HPDE6-E6E7 (cell line): ENCODE results near the gene RAB40B.
"Not testable (repeated sequence)": the region's sequence is repeated elsewhere in the genome, so short reads cannot be mapped to it uniquely, and the experiment has no call there.

ENCODE experiments used
- DNase-seq: peaks from one replicate; pipeline ENCODE4 v3.0.0; 2011; ENCODE audit warnings: missing footprints; ENCODE audit errors: extremely low spot score

The RAB40B gene, protein sequence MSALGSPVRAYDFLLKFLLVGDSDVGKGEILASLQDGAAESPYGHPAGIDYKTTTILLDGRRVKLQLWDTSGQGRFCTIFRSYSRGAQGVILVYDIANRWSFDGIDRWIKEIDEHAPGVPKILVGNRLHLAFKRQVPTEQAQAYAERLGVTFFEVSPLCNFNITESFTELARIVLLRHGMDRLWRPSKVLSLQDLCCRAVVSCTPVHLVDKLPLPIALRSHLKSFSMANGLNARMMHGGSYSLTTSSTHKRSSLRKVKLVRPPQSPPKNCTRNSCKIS

DNA sequence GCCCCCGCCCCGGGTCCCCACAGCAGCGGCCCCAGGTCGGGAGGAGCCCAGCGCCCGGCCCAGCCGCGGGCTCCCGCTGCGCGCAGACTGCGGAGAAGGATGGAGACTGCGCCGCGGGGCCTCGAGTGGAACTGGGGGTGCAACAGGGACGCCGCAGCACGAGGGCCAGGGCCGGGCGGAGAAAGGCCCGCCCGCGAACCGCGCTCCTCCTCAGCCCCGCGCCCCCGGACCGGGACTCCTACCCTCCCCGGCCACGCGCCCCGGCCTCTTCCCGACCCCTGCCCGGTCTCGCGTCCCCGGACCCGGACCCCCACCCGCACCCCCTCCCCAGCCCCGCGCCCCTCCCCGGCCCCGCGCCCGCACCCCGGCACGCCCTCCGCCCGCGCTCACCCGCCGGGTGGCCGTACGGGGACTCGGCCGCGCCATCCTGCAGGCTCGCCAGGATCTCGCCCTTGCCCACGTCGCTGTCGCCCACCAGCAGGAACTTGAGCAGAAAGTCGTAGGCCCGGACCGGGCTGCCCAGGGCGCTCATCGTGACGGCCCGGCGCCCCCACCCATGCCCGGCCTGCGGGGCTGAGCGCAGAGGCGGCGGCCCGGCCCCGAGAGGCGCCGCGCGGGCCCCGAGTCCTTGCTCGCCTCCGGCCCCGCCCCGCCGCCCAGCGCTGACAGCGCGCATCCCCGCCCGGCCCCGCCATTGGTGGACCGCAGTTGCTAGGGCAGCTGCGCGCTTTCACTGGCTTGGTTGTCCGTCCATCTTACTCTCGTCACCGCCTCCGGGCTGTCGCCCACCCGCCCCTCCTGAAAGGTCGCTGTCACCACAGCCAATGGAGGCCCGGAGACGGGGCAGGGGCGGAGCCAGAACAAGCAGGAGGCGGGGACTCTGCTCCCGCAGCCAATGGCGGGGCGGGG is at the start of gene RAB40B:
RAB40B (minus strand) TSS at position 634 of the 909 bp plus-strand sequence; CDS start at position 532, 102 bp downstream.
- DNase-seq: peak; percentile 100

DNA sequence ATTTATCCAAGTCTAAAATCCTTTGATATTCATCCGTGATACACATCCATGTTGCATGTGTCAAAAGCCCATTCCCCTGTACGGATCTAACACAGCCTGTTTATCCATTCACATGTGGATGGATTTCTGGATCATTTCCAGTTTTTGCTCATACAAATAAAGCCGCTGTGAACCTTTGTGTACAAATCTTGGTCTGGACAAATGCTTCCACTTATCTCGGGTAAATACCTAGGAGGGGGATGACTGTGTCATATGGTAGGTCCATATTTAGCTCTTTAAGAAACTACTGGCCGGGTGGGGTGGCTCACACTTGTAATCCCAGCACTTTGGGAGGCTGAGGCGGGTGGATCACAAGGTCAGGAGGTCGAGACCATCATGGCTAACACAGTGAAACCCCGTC is 47.0 kb upstream of the RAB40B start:
- no peak for DNase-seq

DNA sequence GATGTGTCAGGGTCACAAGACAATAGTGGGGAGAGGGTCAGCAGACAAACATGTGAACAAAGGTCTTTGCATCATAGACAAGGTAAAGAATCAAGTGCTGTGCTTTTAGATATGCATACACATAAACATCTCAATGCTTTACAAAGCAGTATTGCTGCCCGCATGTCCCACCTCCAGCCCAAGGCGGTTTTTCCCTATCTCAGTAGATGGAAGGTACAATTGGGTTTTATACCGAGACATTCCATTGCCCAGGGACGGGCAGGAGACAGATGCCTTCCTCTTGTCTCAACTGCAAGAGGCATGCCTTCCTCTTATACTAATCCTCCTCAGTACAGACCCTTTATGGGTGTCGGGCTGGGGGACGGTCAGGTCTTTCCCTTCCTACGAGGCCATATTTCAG is 46.2 kb upstream of the RAB40B start:
- DNase-seq: not testable (repeated sequence)

DNA sequence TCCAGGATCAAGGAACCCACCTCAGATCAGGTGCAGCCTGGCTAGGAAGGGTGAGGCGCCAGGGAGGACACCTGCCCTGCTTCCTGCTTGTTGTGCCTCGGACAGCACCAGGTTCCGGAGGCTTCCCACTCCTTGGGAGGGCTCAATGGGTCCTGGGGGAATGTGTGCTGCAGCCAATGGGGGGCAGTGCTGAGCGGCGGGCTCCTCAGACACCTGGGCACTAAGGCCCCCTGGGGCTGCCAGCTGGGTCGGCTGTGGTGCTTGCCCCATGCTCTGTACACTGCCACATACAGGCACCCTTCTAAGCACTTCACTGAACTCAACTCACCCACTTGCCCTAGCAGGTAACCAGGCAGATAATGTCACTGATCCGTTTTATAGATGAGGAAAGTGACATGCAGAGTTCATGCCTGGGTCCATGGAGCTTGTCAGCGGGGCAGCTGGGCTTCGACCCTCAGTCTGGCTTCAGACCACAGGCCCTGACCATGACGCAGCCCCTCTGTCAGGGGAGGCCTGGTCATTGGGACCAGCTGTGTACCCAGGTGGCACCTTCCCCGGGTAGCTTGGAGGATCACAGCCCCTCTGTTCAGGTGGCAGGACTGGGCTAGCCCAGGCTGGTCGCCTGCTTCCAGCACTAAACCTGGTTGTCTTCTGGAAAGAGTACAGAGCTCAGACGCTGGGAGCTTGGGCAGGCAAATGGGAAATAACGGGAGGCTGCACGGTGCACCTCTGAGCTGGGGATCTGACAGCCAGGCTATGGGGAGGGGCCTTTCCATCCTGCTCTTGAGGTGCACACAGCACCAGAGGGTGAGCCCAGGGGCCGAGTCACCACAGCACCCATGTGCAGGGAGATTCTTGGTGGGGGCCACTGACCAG is 45.1 kb upstream of the RAB40B start:
- DNase-seq: no peak

DNA sequence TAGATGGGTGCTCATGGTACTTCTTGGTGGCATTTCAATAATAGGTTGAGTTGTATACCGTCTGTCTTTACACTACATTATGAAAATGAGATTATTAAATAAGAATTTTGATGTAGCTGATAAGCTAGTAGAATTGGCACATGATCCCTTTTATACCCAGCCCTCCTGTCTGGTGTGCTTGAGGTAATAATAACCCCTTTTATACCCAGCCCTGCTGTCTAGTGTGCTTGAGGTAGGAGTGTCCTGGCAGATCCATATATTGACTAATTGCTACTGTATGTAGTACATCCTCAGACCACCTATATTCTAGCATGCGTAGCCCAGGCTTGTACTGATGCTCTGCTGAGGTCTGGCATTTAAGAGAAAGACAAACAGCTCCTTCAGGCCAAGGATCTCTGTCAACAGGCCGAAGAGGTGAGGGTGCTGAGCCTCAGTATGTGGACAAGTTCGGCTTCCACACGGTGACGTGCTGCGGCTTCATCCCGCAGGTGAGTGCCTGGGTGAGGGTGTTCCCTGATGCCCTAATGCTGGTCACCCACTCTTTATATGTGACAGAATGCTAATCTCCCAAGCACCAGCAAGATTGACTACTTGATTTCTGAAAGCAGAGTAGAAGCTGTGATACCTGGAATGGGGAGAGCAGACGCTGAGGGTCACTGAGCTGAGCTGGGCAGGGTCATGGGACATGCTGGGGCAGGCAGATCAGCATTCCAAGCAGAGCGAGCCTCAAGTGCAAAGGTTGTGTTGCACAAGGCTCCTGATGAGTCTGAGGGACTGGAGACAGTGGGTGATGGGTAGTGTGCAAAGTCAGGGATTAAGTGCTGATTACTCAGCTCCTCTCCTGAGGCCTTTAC is 42.6 kb upstream of the RAB40B start:
- DNase-seq: no peak

DNA sequence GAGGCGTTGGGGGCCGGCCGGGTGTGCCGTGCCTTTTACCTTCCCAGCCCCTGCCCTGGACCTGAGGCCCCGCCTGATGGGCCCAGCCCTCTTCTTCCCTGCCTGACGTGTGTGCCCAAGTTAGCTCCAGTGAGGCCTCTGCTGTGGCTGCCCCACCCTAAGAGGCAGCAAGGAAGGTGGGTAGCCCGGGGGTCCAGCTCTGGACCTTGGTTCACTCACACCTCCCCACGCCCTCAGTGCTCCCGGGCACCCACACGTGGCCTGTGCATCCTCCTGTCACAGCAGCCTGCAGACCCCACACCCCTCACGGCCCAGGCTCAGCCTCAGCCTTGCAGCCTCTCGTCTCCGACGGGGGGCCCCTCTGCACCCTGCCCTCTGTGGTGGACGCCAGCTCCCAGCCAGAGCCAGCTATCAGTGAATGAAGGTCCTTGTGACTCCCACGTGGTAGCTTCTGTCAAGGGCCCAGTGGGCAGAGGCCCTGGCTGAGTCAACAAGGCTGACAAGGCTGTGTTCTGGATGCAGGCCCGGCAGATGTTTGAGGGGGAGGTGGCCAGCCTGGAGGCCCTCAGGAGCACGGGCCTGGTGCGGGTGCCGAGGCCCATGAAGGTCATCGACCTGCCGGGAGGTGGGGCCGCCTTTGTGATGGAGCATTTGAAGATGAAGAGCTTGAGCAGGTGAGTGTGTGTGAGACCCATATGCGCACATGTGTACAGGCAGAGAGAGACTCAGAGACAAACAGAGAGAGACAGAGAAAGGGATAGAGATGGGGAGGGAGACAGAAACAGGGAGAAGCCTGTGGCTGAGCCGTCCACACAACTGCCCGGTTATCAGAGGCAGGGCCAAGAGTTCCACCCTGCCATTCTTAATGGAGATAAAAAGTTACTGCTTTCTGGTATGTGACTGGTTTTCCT is 39.7 kb upstream of the RAB40B start:
- DNase-seq: no peak

DNA sequence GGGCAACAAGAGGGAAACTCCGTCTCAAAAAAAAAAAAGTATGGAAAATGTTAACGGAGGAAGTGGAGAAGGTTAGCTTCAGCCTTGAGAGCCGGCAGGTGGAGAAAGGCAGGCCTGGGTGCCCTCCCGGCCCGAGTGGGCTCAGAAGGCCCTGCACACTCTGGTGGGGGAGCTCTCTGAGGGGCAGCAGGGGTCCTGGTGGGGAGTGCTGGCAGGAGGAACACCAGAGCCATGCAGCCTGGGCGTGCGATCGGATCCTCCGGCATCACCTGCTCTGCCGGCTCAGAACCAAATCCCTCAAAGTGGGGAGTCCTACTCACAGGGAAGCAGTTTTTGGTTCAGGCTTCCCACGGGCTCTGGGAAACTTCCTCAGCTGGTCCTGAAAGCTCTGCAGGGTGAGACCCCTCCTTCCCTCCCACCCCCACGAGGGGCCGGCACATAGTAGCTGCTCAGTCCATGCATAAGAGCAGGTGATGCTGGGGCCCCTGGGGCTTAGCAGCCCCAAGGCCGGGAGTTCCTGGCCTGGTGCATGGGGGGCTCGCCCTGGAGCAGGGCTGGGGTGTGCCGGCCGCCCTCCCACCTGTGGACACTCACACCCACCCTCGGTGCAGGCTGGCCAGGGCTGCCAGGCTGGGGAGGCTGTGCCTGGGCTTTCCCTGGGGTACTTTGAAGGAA is 38.1 kb upstream of the RAB40B start:
- DNase-seq: no peak

DNA sequence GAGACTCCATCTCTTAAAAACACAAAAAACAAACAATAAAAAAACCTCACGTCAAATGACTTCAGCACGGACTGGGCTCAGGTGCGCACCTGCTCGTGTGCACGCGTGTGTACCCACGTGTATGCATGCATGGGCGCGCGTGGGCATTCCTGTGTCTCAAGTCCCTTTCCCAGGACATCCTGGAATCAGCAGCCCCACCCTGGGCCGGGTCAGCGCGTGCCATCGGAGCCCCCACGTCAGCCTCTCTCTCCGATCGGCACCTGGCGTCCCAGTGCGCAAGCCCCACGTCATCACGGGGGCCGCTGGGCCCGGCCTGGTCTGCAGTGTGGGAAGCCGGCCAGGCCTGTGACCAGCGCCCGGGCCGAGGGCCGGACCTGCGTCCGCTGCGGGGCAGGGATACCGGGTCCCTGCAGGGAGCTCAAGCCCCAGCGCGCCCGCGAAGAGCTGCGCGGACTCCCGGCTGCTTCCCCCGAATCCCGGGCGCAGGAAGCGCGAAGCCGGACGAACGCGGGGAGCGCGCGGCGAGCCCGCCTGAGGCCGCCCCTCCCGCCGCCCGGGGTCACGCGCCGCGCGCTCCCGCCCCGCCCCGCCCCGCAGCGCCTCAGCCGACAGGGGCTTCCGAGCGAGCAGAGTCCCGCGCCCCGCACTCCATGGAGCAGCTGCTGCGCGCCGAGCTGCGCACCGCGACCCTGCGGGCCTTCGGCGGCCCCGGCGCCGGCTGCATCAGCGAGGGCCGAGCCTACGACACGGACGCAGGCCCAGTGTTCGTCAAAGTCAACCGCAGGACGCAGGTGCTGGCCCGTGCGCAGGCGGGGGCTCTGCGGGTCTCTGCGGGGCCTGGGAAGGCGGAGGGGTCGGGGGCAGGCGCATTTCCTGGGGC is 36.7 kb upstream of the RAB40B start, which contains the start of gene FN3K:
FN3K (plus strand) TSS at position 629 of the 880 bp plus-strand sequence; CDS start at position 651, 22 bp downstream.
- DNase-seq: peak; percentile 61

DNA sequence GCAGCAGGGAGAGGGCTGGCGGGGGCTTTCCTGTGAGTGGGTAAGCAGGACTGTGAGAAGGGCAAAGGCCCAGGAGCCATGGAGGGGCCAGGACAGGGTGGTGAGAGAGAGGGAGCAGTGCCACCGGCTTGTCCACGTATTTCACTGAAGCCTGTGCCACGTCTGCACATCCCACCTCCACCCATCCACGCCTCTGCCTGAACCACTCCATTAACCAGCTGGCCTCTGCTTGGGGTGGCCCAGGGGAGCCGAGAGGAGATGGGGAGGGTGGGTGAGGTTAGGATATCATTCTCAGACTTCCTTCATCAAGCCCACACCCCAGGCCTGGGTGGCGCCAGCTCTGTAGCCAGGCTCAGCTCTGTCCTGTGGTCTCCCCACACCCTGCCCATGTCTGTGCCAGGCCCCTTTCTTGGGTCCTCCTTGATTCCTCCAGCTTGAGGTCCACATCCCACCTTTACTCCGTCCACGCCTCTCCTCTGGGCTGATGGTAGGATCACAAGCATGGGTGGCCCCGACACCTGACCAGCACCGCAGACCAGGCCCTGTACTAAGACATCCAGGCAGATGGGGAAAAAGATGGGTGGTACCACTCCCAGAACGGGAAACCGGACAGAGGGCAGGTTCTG is 33.7 kb upstream of the RAB40B start:
- no peak for DNase-seq

DNA sequence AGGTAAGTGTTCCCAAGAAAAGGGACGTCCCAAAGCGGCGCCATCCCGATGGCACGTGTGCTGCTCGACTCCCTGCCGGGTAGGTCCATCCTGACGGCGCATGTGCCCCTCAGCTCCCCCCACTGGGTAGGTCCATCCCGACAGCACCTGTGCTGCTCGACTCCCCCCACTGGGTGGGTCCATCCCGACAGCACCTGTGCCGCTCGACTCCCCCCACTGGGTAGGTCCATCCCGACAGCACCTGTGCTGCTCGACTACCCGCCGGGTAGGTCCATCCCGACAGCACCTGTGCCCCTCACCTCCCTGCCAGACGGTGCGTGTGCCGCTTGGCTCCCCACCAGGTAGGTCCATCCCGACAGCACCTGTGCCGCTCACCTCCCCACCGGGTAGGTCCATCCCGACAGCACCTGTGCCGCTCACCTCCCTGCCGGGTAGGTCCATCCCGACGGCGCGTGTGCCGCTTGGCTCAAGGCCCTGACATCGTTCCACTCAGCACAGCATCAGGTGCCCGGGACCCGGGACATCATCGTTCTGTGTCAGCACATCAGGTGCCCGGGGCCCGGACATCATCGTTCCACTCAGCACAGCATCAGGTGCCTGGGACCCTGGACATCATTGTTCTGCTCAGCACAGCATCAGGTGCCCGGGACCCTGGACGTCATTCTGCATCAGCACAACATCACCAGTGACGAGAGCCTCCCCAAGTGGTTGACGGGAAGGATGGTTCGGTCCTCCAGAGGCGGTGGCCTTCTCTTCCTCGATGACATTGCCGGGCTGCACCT is 31.2 kb upstream of the RAB40B start:
- DNase-seq: no peak

DNA sequence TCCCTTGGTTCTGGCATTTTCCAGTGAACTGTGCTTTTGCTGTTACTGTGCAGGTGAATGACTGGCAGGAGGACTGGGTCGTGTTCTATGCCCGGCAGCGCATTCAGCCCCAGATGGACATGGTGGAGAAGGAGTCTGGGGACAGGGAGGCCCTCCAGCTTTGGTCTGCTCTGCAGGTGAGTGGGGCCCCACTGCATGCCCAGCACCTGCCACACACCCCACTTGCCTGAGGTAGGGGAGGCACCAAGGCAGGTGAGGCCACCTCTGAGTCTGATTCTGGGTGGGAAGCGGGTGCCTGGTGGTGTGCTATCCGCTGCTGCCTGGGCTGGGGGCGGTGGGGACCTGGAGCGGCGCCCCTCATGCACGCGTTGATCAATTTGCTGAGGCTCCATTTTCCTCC is 27.9 kb upstream of the RAB40B start:
- no peak for DNase-seq

DNA sequence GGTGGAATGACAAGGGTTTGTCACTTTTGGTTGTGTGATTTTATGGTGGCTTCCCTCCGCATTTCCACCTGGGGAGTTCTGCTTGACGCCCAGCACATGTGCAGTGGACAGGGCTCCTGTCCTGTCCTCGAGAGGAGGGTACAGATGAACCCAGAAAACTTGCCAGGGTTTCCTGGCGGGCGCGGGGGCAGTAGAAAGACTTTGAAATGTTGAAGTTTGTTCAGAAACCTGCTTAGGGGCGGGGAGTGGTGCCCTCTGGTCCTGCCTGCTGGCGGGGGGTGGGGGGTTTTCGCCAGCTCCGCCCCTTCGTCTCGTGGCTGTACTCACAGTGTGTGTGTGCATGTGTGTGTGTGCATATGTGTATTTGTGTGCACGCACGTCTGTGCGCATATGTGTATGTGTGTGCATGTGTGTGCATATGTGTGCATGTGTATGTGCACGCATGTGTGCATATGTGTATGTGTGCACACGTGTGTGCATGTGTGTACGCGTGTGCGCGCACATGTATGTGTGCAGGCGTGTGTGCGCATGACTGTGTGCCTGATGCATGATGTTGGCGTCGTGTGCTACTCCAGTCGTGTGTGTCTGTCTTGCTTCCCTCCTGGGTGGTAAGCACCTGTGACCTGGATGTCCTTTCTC is 24.8 kb upstream of the RAB40B start:
- no peak for DNase-seq

DNA sequence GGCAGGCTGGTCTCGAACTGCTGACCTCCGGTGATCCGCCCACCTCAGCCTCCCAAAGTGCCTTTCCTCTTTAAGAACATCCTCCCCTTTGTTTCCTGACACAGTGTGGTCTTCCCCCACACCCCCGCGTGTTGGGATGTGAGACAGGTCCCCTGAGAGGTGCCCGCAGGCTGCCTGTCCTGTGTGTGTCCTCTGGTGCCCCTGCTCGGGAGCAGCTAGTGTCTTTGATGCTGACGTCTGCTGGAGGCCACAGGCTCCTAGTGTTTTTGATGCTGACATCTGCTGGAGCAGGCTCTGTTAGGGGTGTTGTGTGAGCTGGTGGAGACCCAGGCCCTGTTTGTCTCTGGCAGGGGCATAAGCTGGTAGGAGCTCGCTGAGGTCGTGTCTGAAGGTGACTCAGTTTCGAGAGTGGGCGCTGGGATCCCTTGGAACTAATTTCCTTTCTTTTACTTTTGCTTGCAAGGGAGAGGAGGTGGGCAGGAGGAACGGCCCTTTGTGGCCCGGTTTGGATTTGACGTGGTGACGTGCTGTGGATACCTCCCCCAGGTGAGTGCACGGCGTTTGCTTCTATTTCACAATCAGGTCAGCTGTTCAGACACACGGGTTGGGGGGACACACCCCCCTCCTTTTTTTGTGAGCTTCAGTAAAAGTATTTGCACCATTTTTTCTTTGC is 24.0 kb upstream of the RAB40B start:
- DNase-seq: no peak

DNA sequence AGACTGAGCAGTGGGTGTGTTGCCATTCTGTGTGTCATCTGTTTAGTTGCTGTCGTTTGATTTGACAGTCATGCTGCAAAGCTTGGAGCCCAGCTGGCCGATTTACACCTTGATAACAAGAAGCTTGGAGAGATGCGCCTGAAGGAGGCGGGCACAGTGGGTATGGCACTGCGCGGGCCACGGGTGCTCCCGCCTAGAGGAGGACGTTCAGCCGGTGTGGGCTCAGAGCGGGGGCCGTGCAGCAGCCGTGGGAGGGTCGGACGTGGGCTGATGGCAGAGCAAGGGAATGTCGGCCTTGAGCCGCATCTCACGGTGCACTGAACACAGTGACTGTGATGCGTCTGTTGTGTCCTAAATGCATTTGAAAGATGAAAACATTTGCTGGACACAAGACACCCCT is 21.7 kb upstream of the RAB40B start:
- no peak for DNase-seq

DNA sequence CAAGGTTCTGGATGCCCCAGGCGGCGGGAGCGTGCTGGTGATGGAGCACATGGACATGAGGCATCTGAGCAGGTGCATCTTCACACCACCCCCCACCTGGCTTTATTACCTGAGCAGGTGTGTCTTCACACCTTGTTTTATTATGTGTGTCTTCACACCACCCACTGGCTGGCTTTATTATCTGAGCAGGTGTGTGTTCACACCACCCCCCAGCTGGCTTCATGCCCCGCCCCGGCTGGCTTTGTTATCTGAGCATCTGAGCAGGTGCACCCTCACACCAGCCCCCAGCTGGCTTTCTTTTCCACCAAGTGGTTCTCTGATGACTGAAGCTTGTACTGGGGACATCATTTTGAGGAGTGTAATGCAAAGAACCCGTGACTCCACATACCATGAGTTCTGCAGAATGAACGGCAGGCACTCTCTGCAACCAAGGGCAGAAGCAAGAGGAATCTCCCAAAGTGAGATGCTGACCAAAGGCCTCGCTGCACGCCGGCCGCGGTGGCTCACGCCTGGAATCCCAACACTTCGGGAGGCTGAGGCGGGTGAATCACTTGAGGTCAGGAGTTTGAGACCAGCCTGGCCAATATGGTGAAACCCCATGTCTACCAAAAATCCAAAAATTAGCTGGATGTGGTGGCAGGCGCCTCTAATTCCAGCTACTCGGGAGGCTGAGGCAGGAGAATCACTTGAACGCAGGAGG is 20.6 kb upstream of the RAB40B start:
- no peak for DNase-seq
